ENCODE results near the gene ACTL6B.
"Not testable (repeated sequence)": the region's sequence is repeated elsewhere in the genome, so short reads cannot be mapped to it uniquely, and the experiment has no call there.

The ACTL6B gene

DNA sequence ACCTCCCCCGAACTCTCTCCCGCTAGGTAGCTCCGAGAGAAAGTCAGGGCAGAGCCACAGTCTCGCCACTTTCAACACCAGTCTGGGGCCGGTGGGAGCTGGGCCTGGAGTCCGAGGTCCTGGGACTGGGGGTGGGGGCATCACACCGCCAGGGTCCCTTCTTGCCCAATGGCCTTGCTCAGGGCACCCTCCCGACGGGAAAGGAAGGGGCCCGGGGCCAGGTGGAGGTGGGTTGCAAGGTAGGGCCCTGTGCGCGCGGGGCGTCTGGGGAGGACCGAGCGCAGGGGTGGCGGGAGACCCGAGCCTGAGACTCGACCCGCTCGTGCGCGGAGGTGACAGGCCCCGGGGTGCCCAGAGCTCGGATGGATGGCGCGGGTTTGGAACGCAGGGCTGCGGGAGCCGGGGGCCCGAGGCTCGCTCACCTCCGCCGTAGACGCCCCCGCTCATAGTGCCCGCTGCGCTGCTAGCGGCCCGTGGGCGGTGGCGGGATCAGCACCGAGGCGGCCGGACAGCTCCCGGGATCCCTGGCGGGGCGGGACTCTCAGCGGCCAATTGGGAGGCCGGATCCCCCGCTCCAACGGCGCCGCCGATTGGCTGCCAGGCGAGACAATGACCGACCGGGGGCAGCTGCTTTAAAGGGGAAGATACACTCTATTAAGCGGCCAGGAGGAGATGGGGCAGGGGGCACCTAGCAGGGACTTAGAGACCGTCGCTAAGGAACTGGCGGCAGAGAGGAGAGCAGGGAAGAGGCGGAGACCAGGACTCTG lies at the start of gene ACTL6B:
Gene ACTL6B, minus strand, starts transcription at position 541 of the 767 bp plus-strand sequence. Its CDS starts 94 bp downstream, at position 447.
- TF ChIP-seq, protein P1, sequence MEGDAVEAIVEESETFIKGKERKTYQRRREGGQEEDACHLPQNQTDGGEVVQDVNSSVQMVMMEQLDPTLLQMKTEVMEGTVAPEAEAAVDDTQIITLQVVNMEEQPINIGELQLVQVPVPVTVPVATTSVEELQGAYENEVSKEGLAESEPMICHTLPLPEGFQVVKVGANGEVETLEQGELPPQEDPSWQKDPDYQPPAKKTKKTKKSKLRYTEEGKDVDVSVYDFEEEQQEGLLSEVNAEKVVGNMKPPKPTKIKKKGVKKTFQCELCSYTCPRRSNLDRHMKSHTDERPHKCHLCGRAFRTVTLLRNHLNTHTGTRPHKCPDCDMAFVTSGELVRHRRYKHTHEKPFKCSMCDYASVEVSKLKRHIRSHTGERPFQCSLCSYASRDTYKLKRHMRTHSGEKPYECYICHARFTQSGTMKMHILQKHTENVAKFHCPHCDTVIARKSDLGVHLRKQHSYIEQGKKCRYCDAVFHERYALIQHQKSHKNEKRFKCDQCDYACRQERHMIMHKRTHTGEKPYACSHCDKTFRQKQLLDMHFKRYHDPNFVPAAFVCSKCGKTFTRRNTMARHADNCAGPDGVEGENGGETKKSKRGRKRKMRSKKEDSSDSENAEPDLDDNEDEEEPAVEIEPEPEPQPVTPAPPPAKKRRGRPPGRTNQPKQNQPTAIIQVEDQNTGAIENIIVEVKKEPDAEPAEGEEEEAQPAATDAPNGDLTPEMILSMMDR (IDR thresholded peaks at IDR 0.05; ENCODE audit: low read depth, low read length), result no peak
- DNase-seq (ENCODE audit: extremely low read depth, low read depth), result no peak

DNA sequence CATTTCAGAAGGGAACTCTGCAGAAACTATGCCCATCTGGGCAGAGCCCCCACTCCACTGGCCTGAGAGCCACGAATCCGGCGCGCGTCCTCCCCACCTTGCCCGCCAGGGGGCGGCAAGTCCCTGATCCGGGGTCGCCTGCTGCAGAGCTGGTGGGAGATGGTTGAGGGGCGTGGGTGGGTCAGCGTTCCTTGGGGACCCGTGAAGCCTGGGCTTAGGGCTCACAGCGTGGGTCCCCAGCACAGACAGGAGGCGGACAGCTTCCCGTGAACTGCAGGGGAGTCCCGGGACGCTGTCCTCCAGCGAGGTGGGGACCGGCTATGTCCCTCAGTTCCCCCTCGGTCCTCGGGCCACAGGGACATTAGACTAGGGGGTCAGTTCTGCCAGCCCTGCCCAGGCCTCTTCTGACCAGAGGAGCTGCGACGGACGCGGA lies 49.1 kb upstream of the ACTL6B start:
- no peak for DNase-seq (ENCODE audit: extremely low read depth, low read depth)

DNA sequence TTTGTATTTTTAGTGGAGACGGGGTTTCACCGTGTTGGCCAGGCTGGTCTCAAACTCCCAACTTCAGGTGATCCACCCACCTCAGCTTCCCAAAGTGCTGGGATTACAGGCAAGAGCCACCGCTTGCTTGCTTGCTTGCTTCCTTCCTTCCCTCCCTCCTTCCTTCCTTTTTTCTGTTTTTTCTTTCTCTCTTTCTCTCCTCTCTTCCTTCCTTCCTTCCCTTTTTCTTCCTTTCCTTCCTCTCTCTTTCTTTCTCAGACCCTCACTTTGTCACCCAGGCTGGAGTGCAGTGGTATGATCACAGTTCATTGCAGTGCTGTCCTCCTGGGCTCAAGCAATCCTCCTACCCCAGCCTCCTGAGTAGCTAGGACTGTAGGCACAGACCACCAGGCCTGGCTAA lies 44.8 kb upstream of the ACTL6B start:
- not testable (repeated sequence) for DNase-seq (ENCODE audit: extremely low read depth, low read depth)

More for the DNA sequence above, 49.1 kb upstream of the ACTL6B start:
- TF ChIP-seq, protein P1 (IDR thresholded peaks at IDR 0.05; ENCODE audit: low read depth, low read length), result peak; percentile 94

DNA sequence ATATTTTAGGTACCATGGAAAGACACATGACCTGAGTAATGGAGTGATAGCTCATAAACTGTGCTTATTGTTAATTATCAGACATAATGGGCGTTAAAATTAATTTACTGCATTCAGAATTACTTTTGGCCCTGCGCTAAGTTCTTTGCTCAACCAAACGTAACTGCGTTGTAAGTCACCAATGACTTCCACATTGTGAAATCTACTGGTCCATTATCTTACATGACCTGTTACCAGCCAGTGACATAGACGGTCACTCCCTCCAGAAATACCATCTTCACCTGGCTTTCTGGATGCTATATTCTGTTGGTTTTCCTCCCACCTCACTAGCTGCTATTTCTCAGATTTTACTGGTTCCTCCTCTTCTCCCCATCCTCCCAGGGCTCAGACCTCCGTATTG lies 42.8 kb upstream of the ACTL6B start:
- no peak for DNase-seq (ENCODE audit: extremely low read depth, low read depth)
- TF ChIP-seq, protein P1 (IDR thresholded peaks at IDR 0.05; ENCODE audit: low read depth, low read length), result no peak

DNA sequence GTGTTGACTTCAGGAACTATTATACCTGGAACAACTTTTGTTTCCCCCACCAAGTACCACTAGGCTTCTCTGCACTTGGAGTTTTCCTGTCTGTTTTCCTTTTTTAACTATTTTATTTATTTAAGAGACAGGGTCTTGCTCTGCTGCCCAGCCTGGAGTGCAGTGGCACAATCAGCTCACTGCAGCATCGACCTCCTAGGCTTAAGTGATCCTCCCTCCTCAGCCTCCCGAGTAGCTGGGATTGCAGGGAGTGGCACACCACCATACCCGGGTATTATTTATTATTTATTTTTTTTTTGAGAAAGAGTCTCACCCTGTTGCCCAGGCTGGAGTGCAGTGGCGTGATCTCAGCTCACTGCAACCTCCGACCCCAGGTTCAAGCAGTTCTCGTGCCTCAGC lies 39.9 kb upstream of the ACTL6B start:
- no peak for DNase-seq (ENCODE audit: extremely low read depth, low read depth)

DNA sequence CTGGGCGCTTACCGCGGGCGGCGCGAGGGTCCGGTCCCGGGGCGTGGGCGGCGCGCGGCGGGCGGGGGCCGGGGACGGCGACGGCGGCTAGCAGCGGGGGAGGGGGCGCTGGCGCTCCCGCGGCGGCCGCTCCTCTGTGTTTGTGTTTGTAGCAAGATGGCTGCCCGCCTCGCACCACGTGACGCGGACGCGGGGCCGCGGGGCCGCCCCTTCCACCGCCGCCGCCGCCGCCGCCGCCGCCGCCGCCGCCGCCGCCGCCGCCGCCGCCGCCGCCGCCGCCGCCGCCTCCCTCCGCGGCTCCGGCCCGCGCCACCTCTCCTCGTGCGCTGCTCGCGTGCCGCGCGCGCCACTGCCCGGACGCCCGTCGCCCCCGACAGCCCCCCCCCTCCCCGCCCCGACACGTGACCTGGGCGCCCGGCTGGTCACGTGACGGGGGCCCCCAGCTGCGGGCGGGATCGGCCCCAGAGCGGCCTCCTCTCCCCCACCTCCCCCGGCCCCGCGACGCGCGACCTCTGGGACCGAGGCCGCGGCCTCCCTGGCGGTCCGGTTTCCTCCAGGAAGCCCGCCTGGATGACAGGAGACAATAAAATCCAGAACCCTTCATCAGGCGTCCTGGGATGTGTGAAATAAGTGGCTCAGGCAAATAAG lies 38.0 kb upstream of the ACTL6B start, which contains the start of gene GIGYF1:
Gene GIGYF1, minus strand, starts transcription at position 153 of the 648 bp plus-strand sequence. CDS start 6,012 bp downstream, outside the sequence.
- TF ChIP-seq, protein P1 (IDR thresholded peaks at IDR 0.05; ENCODE audit: low read depth, low read length), result no peak

More for the DNA sequence above, 39.9 kb upstream of the ACTL6B start:
- TF ChIP-seq, protein P1 (IDR thresholded peaks at IDR 0.05; ENCODE audit: low read depth, low read length), result no peak

DNA sequence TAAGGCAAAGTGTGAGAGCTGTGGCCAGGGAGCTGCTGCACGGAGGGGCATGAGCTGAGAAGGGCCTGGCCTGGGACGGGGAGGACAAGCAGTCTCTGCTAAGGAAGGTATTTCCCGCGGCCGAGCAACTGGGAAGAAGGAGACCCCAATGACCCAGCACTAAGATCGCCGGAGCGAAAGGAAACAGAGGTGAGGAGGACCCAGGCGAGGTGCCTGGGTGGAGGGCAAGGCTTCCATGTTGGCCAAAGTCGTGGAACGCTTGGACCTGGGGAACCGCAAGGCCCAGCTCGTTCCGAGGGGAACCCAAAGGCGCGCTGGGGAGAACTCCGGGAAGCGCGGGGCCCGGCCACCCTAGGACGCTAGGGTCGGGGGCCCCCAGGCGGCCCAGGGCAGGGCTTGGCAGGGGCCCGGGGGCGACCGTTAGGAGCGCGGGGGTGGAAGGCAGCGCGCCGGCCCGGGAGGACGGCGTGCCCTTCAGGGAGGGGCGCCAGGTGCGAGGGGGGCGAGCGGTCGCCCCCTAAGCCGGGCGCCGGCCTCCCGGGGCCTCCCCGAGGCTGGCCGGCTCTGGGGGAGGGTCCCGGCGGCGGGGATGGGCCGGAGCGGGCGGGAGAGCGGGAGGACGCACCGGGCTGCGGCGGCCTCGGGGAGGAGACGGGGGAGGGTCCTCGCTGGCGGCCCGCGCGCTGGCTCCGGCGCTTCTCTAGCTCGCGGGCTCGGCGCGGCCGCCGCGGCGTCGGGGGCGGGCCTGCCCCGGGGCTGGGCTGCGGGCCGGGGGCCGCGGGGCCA lies 37.3 kb upstream of the ACTL6B start:
- TF ChIP-seq, protein P1 (IDR thresholded peaks at IDR 0.05; ENCODE audit: low read depth, low read length), result no peak
- no peak for DNase-seq (ENCODE audit: extremely low read depth, low read depth)

More for the DNA sequence above, 38.0 kb upstream of the ACTL6B start, which contains the start of gene GIGYF1:
- DNase-seq (ENCODE audit: extremely low read depth, low read depth), result no peak

Data from AG09319 (cell line).